Parathyroid adenoma (tissue), 2 donors: Measurements from ENCODE around the gene TMPRSS6.

Experiments used
- H2AFZ ChIP-seq: fragments of 300-600 bp; sonication (generic); one replicate; pipeline ENCODE4 v1.7.0; 2017; ENCODE audit warnings: antibody characterized with exemption, mild to moderate bottlenecking
- H3K27ac ChIP-seq: fragments of 300-600 bp; sonication (generic); one replicate; pipeline ENCODE4 v1.7.0; 2017
- H3K27me3 ChIP-seq: fragments of 300-600 bp; sonication (generic); one replicate; pipeline ENCODE4 v1.7.0; 2017; ENCODE audit warnings: low read length; ENCODE audit not compliant: control insufficient read depth, insufficient read depth
- H3K36me3 ChIP-seq: fragments of 300-600 bp; sonication (generic); one replicate; pipeline ENCODE4 v1.7.0; 2017; ENCODE audit warnings: low read length; ENCODE audit not compliant: control insufficient read depth, insufficient read depth
- H3K4me1 ChIP-seq: fragments of 300-600 bp; sonication (generic); one replicate; pipeline ENCODE4 v1.7.0; 2017; ENCODE audit warnings: control low read depth
- H3K4me2 ChIP-seq: fragments of 300-600 bp; sonication (generic); one replicate; pipeline ENCODE4 v1.7.0; 2017; ENCODE audit warnings: low read length
- H3K4me3 ChIP-seq: fragments of 300-600 bp; sonication (generic); one replicate; pipeline ENCODE4 v1.7.0; 2017; ENCODE audit warnings: low read depth, low read length
- H3K79me2 ChIP-seq: fragments of 300-600 bp; sonication (generic); one replicate; pipeline ENCODE4 v1.7.0; 2017; ENCODE audit warnings: control low read depth
- H3K9ac ChIP-seq: fragments of 300-600 bp; sonication (generic); one replicate; pipeline ENCODE4 v1.7.0; 2017; ENCODE audit warnings: mild to moderate bottlenecking
- H3K9me3 ChIP-seq: fragments of 300-600 bp; sonication (generic); one replicate; pipeline ENCODE4 v1.7.0; 2017; ENCODE audit warnings: low read length; ENCODE audit not compliant: control insufficient read depth
- TF ChIP-seq, protein P1 (sequence below): fragments of 300-600 bp; sonication (generic); IDR thresholded peaks from one replicate; pipeline ENCODE4 v1.7.0; 2017; ENCODE audit warnings: antibody characterized with exemption, mild to moderate bottlenecking
- donor health status: primary hyperparathyroidism.

Gene TMPRSS6

DNA sequence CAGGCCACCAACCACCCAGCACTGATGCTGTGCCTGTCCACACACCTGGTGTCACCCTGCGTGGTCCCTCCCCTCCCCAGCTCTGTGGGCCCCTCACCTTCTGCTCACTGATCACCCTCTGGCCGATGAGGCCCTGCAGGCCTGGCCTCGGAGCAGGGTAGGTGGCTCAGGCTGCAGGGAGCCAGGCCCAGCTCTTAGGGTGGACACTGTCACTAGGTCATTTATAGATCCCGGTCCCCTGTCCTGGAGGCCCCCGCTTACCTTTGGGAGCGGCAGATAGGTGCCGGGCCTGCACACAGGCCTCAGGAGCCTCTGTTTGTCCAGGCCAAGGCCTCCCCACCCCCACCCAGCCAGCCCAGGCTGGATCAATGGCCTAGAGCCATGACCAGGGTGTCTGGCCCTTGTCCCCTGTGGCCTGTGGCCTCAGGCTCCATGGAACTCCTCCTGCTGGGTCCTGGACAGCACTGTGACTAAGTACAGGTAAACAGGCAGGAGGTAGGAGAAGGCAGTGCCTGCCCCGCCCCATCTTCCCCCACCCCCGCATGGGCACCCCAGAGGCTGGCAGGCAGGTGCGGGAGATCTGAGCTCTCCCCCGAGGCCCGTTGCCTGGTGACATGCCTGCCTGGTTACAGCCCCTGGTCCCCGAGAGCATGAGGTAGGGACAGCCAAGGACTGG is at the start of gene TMPRSS6:
TSS of gene TMPRSS6 (minus strand) at position 472 of the 676 bp plus-strand sequence. CDS start 6,296 bp downstream, outside the sequence.
- no peaks in the 10 kb centered on the region for H3K79me2 ChIP-seq
- no peak within 1 kb of the TSS for H2AFZ ChIP-seq
- H3K4me2 ChIP-seq, result no peak within 1 kb of the TSS
- no peaks in the 10 kb centered on the region for H3K4me1 ChIP-seq
- TF ChIP-seq, protein P1, sequence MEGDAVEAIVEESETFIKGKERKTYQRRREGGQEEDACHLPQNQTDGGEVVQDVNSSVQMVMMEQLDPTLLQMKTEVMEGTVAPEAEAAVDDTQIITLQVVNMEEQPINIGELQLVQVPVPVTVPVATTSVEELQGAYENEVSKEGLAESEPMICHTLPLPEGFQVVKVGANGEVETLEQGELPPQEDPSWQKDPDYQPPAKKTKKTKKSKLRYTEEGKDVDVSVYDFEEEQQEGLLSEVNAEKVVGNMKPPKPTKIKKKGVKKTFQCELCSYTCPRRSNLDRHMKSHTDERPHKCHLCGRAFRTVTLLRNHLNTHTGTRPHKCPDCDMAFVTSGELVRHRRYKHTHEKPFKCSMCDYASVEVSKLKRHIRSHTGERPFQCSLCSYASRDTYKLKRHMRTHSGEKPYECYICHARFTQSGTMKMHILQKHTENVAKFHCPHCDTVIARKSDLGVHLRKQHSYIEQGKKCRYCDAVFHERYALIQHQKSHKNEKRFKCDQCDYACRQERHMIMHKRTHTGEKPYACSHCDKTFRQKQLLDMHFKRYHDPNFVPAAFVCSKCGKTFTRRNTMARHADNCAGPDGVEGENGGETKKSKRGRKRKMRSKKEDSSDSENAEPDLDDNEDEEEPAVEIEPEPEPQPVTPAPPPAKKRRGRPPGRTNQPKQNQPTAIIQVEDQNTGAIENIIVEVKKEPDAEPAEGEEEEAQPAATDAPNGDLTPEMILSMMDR, result no peak
- H3K9ac ChIP-seq, result no peak within 1 kb of the TSS
- H3K9me3 ChIP-seq, result no peaks in the 10 kb centered on the region
- H3K27ac ChIP-seq, result no peak within 1 kb of the TSS
- no peak within 1 kb of the TSS for H3K4me3 ChIP-seq
- no peaks in the 10 kb centered on the region for H3K27me3 ChIP-seq
- H3K36me3 ChIP-seq, result no peaks in the 10 kb centered on the region

DNA sequence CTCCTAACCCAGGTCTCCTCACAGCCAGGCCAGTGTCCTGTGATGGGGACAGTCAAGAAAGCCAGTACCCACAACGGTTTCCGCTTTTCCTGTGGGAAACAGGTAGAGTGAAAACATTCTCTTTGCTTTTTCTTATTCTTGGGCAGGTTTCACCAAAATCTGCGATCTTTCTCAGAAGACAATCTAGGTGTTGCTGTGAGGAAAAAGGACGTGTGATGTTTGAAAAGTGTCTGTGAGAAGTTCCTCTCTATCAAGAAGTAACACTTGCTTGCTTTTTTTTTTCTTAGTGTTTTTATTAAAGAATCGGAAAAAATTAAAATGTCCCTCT is 49.4 kb upstream of the TMPRSS6 start:
- H3K4me1 ChIP-seq, result no peaks in the 10 kb centered on the region
- no peaks in the 10 kb centered on the region for H3K79me2 ChIP-seq
- no peak overlapping the region for H2AFZ ChIP-seq
- no peak overlapping the region for H3K4me2 ChIP-seq
- H3K9ac ChIP-seq, result no peak overlapping the region
- no peaks in the 10 kb centered on the region for H3K9me3 ChIP-seq
- TF ChIP-seq, protein P1, result no peak
- H3K36me3 ChIP-seq, result no peaks in the 10 kb centered on the region
- no peak overlapping the region for H3K27ac ChIP-seq
- no peak overlapping the region for H3K4me3 ChIP-seq
- no peaks in the 10 kb centered on the region for H3K27me3 ChIP-seq

DNA sequence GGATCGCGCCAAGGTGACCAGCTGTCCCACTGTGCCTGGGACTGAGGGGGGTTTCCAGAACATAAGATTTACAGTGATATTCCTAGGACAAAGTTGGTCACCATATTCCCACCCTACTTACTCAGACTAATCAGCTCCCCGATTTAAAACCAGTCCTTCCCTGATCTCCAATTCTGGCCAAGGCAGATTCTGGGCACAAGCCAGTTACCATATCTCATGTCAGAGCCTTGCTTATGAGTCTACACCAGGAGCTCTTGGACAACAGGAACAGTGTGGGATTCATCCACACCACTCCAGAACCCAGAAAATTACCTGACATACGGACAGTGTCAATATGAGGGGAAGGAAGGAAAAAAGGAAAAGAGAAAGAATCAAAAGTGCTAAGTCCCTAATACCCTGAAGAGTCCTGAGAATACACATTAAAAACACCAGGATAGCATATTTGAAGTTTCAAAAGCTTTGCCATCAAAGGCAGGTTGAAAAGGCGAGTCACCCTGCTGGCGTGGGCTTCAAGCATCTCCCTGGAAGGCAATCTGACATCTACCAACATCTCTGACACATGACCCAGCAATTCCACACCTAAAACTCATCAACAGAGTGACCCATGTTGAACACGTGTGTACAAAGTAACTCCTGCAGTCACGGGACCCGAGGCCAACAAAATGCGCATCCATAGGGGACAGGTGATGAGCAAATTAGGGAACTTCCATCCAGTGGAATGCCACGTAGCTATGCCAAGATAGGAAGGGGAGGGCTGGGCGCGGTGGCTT is 48.2 kb upstream of the TMPRSS6 start:
- Histone ChIP-seq H3K36me3 (no peaks in the 10 kb centered on the region), H3K9me3 (no peaks in the 10 kb centered on the region), H3K27me3 (no peaks in the 10 kb centered on the region), H3K9ac (no peak overlapping the region), H3K79me2 (no peaks in the 10 kb centered on the region), H3K4me1 (no peaks in the 10 kb centered on the region), H2AFZ (no peak overlapping the region), H3K27ac (no peak overlapping the region), H3K4me2 (no peak overlapping the region), H3K4me3 (no peak overlapping the region)
- TF ChIP-seq, protein P1, result no peak

DNA sequence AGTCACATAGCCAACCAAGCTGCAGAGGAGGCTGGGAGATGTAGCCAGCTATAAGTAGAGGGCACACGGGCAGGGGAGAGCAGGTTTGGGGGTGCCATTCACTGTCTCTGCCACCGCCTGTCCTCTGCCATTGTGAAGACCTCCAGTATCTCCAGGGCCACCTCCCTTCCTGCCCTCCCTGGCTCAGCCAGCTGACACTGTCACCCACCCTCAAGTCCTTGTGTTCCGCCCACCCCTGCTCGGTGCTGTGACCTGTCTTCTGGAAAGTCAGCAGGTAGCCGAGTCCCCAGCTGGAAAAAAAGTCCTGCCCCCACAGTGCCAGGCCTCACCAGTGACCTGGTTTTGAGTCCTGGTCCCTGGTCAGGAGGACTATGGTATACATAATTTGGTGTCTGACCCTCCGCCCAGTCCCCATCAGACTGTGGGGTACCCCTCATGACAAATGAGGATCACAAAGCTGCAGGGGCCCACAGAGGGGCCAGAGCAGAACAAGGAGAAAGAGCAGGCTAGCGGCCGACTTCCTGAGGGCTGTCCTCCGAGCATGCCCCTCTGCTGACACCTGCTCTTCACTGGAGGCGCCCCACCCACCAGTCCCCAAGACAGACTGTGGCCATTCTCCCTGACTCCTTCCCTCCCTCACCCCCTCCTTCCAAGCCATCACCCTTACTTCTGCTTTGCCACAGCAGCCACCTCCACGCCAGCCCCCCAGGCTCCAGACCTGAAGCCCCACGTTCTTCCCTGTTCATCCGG is 47.3 kb upstream of the TMPRSS6 start:
- Histone ChIP-seq H3K4me1 (no peaks in the 10 kb centered on the region), H2AFZ (no peak overlapping the region), H3K9ac (no peak overlapping the region), H3K79me2 (no peaks in the 10 kb centered on the region), H3K9me3 (no peaks in the 10 kb centered on the region), H3K4me2 (no peak overlapping the region), H3K27ac (no peak overlapping the region), H3K36me3 (no peaks in the 10 kb centered on the region), H3K4me3 (no peak overlapping the region), H3K27me3 (no peaks in the 10 kb centered on the region)
- TF ChIP-seq, protein P1, result no peak
